K562 (cell line): Measurements from ENCODE around the gene SLC1A5. TPM values are rescaled to one million over a fixed set of nuclear protein-coding genes. Genes with fewer than 3 reads are reported as not detected.

Source experiments
- ATAC-seq: fragments of 200-7000 bp; cut with Tn5 transposase; 3 replicates; pipeline ENCODE4 v1.9.1; 2020; ENCODE audit warnings: moderate library complexity
- BruUV-seq: library from RNA; stranded (reverse); fragments of 400-500 nt; replicated peaks from 2 replicates; lab custom pipeline; 2021; lab: Mats Ljungman, UMichigan
- CTCF ChIA-PET: fragments of 300-600 bp; formaldehyde crosslinking; extraction: SDS; loops from one replicate; lab custom pipeline; 2021; ENCODE audit warnings: low intra/inter-chr PET ratio; lab: Yijun Ruan, JAX
- POLR2A ChIA-PET: fragments of 300-600, 350-650 bp; sonication (Branson Sonifier 250); formaldehyde crosslinking; extraction: SDS; loops from one replicate; lab custom pipeline; 2021; ENCODE audit warnings: antibody characterized with exemption, inconsistent platforms; lab: Yijun Ruan, JAX
- DNase-seq, 4 experiments: peaks; one replicate each; pipeline versions ENCODE4 v3.0.0 to v3.0.0-alpha.2; 2011 to 2018; ENCODE audit warnings: low spot score in 3 of 4, mixed read lengths in 3 of 4; ENCODE audit errors: extremely low read depth in 1 of 4
- FAIRE-seq: peaks from 2 replicates; lab custom pipeline; 2011; peaks lifted over from hg19 to GRCh38; lab: Jason Lieb, UNC
- H2AFZ ChIP-seq: 2 replicates; pipeline ENCODE4 v1.6.0; 2011; ENCODE audit warnings: low read depth, low read length, control low read depth, inconsistent platforms
- H3K27ac ChIP-seq: fragments of 200-600 bp; 3 replicates; pipeline ENCODE4 v1.8.0; 2011; ENCODE audit warnings: low read depth, mild to moderate bottlenecking, control low read depth, inconsistent platforms, low read length, moderate library complexity, mixed read lengths; ENCODE audit errors: extremely low read depth
- H3K27me3 ChIP-seq, 2 experiments: fragments of 300-600 bp in 1 of 2; 2 replicates in 1 of 2; 3 replicates in 1 of 2; pipeline versions ENCODE4 v1.6.0 to v1.8.0; 2011; ENCODE audit warnings: inconsistent platforms in 2 of 2, low read length in 2 of 2, mild to moderate bottlenecking in 1 of 2, mixed read lengths in 1 of 2, moderate library complexity in 1 of 2; ENCODE audit not compliant: control insufficient read depth in 2 of 2, insufficient read depth in 2 of 2
- H3K36me3 ChIP-seq: fragments of 300-600 bp; 3 replicates; pipeline ENCODE4 v1.8.0; 2011; ENCODE audit warnings: mild to moderate bottlenecking, low read length, inconsistent platforms; ENCODE audit not compliant: control insufficient read depth, insufficient read depth
- H3K4me1 ChIP-seq, 2 experiments: fragments of 200-600 bp in 1 of 2; replicated peaks in 1 of 2; 2 replicates in 1 of 2; 3 replicates in 1 of 2; pipeline versions ENCODE4 v1.5.1 to v1.8.0; 2011; ENCODE audit warnings: inconsistent platforms in 2 of 2, low read length in 2 of 2, mild to moderate bottlenecking in 1 of 2, mixed read lengths in 1 of 2, moderate library complexity in 1 of 2; ENCODE audit not compliant: control insufficient read depth in 2 of 2, insufficient read depth in 2 of 2
- H3K4me2 ChIP-seq: 2 replicates; pipeline ENCODE4 v1.6.1; 2011; ENCODE audit warnings: low read length, control low read depth, inconsistent platforms, mixed read lengths; ENCODE audit not compliant: insufficient read depth
- H3K4me3 ChIP-seq: fragments of 200-600 bp; sonication (generic), shearing (Covaris generic); 2 replicates; pipeline ENCODE4 v1.5.1; 2016; ENCODE audit warnings: control low read depth, inconsistent platforms
- H3K79me2 ChIP-seq: fragments of 200-600 bp; 3 replicates; pipeline ENCODE4 v1.8.0; 2011; ENCODE audit warnings: low read length, inconsistent platforms; ENCODE audit not compliant: control insufficient read depth, insufficient read depth
- H3K9ac ChIP-seq, 2 experiments: 2 replicates each; pipeline versions ENCODE4 v1.6.0 to v1.6.1; 2011; ENCODE audit warnings: low read depth in 2 of 2, low read length in 2 of 2, control low read depth in 1 of 2, inconsistent platforms in 1 of 2, mild to moderate bottlenecking in 1 of 2, mixed read lengths in 1 of 2; ENCODE audit not compliant: insufficient read depth in 1 of 2
- H3K9me1 ChIP-seq: one replicate; pipeline ENCODE4 v1.6.0; 2011; ENCODE audit warnings: inconsistent platforms, mild to moderate bottlenecking, low read length, moderate library complexity; ENCODE audit not compliant: control insufficient read depth, insufficient read depth
- H3K9me3 ChIP-seq: replicated peaks from 2 replicates; pipeline ENCODE4 v1.5.1; 2011; ENCODE audit warnings: low read depth, low read length, inconsistent platforms; ENCODE audit not compliant: control insufficient read depth, insufficient read depth
- H4K20me1 ChIP-seq: replicated peaks from 2 replicates; pipeline ENCODE4 v1.6.1; 2011; ENCODE audit warnings: low read length, inconsistent platforms, mixed read lengths; ENCODE audit not compliant: control insufficient read depth, insufficient read depth
- ATF7 ChIP-seq: fragments of 450-650 bp; IDR thresholded peaks from 2 replicates; pipeline ENCODE4 v1.7.1; 2014; ENCODE audit warnings: mild to moderate bottlenecking, moderate library complexity
- KHSRP ChIP-seq: fragments of 450-650 bp; IDR thresholded peaks from 2 replicates; pipeline ENCODE4 v1.6.1; 2017
- NR3C1 ChIP-seq: sonication (generic); formaldehyde crosslinking; IDR thresholded peaks from 2 replicates; pipeline ENCODE4 v1.8.1; 2022; ENCODE audit warnings: missing genetic modification reagents
- POLR2A ChIP-seq: fragments of 450-650 bp; conservative IDR thresholded peaks from 2 replicates; pipeline ENCODE4 v1.6.1; 2016
- POLR2AphosphoS5 ChIP-seq: IDR thresholded peaks from 2 replicates; pipeline ENCODE4 v1.6.1; 2011; ENCODE audit warnings: mild to moderate bottlenecking, low read depth, low read length, moderate library complexity; ENCODE audit not compliant: control insufficient read depth, insufficient read depth
- TAF9B ChIP-seq: fragments of 450-650 bp; IDR thresholded peaks from 2 replicates; pipeline ENCODE4 v1.6.1; 2018; ENCODE audit warnings: mild to moderate bottlenecking; ENCODE audit not compliant: partially characterized antibody
- TBP ChIP-seq: optimal IDR thresholded peaks from 2 replicates; pipeline ENCODE3; 2011; ENCODE audit warnings: low read depth, low read length, improper control_type of control experiment
- TCF7L2 ChIP-seq: fragments of 150-350 bp; IDR thresholded peaks from 2 replicates; pipeline ENCODE4 v1.6.1; 2016; ENCODE audit warnings: low read depth, mild to moderate bottlenecking, low read length, moderate library complexity
- XRCC5 ChIP-seq: fragments of 200-400 bp; formaldehyde crosslinking; IDR thresholded peaks from 2 replicates; pipeline ENCODE4 v1.6.1; 2017; ENCODE audit warnings: low read depth, mild to moderate bottlenecking, low read length
- ZNF445 ChIP-seq: fragments of 250-450 bp; sonication (Bioruptor Pico); IDR thresholded peaks from 2 replicates; pipeline ENCODE4 v1.4.0; 2020; ENCODE audit warnings: low read depth, mild to moderate bottlenecking, moderate library complexity
- WGBS: fragments of 100-300 bp; shearing (Covaris generic); methylation state at CpG from one replicate; pipeline ENCODE4 v1.1.6; 2016; ENCODE audit warnings: low coverage, mixed read lengths; ENCODE audit not compliant: insufficient coverage; ENCODE audit errors: missing lambda C conversion rate; 5-methylcytosine and 5-hydroxymethylcytosine counted together
- in situ Hi-C: fragments of 300-500 bp; cut with MboI; formaldehyde crosslinking; loops from 4 replicates; pipeline ENCODE4 v1.15.0; 2018; ENCODE audit warnings: inconsistent platforms, mixed read lengths
- intact Hi-C: fragments of 100-400 bp; cut with micrococcal nuclease; formaldehyde crosslinking; loops from 2 replicates; pipeline ENCODE4 v1.14.2; 2022
- polyA plus RNA-seq, 8 experiments: library from polyadenylated mRNA; depleted of rRNA in 4 of 8; stranded (reverse) in 5 of 8; unstranded in 3 of 8; fragments of >200 nt; fragmentation: Nextera tagmentation in 2 of 8; fragmentation: Illumina TruSeq in 1 of 8; extraction: Ambion mirVana in 2 of 8; extraction: Trizol in 1 of 8; gene quantifications; 2 replicates each; pipeline versions ENCODE4 v1.2.1 to v1.2.3, GENCODE V29; 2011 to 2014; ENCODE audit warnings: inconsistent platforms in 1 of 8, missing spikeins in 1 of 8
- total RNA-seq, 7 experiments: library from RNA; depleted of rRNA in 6 of 7; stranded (reverse); fragments of >200 nt in 6 of 7; fragmentation: Illumina TruSeq in 2 of 7; extraction: Trizol in 2 of 7; gene quantifications; 2 replicates each; pipeline versions ENCODE4 v1.2.1 to v1.2.3, GENCODE V29; 2011 to 2021; ENCODE audit warnings: low replicate concordance in 1 of 7
- TF ChIP-seq, protein P1 (sequence below): fragments of 150-350 bp; IDR thresholded peaks from 2 replicates; pipeline ENCODE4 v1.6.1; 2014; ENCODE audit warnings: low read depth, mild to moderate bottlenecking, low read length, borderline replicate concordance

SLC1A5 gene
- total and polyA plus RNA-seq, 9 of the 15 experiments (the other 6 are each of a cell fraction or from before 2014, with no cell fraction given): 31.2 to 417 (median 134) TPM

DNA sequence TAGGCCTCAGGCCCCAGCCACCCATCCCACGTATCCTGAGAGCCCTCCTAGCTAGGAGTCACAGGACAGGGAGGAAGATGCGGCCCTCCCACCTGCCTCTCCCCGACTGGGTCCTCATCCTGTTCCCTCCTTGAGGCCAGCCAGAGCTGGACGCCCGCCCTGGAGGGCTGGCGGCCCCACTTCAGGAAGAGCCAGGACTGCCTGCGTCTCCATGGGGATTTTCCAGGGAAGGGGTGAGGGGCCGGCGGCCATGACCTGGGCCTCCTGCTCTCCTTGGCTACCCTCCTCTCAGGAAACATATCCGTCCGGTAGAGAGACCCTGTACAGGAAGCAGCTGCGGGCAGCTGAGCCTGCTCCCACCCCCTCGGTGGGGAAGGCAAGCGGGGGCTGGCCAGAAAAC lies 60.2 kb downstream of the SLC1A5 start:
- Histone ChIP-seq H3K9me3 (no peaks in the 10 kb centered on the region), H3K79me2 (peaks cover 49% of the 10 kb centered on the region), H3K9me1 (peaks cover 8% of the 10 kb centered on the region), H4K20me1 (peaks cover 39% of the 10 kb centered on the region), H3K4me1 (peaks cover 26 to 70% of the 10 kb centered on the region in 2 experiments), H3K36me3 (peaks cover 98% of the 10 kb centered on the region), H3K27ac (no peak overlapping the region), H3K4me2 (no peak overlapping the region), H3K9ac (peak overlapping the region in 1 of 2 experiments; percentile 21; a peak in 1 of 4 replicates), H2AFZ (no peak overlapping the region), H3K27me3 (no peaks in the 10 kb centered on the region), H3K4me3 (no peak overlapping the region)
- ChIA-PET POLR2A (interaction anchor here (1.0 to 2.6 kb wide), 5 partner anchors 9 to 29 kb away, joined by 3 to 10 read pairs (median 7); no protein-coding TSS in a partner anchor), CTCF (interaction anchor here (2.1 kb wide), 1 partner anchor 24 kb away, joined by 12 read pairs; no protein-coding TSS in a partner anchor)
- intact Hi-C loops (no loop called here), in situ Hi-C loops (no loop called here)
- BruUV-seq: no TSS peak
- no peak for TF ChIP-seq NR3C1 (CRISPR knock-in tag)
- TF ChIP-seq, protein P1, sequence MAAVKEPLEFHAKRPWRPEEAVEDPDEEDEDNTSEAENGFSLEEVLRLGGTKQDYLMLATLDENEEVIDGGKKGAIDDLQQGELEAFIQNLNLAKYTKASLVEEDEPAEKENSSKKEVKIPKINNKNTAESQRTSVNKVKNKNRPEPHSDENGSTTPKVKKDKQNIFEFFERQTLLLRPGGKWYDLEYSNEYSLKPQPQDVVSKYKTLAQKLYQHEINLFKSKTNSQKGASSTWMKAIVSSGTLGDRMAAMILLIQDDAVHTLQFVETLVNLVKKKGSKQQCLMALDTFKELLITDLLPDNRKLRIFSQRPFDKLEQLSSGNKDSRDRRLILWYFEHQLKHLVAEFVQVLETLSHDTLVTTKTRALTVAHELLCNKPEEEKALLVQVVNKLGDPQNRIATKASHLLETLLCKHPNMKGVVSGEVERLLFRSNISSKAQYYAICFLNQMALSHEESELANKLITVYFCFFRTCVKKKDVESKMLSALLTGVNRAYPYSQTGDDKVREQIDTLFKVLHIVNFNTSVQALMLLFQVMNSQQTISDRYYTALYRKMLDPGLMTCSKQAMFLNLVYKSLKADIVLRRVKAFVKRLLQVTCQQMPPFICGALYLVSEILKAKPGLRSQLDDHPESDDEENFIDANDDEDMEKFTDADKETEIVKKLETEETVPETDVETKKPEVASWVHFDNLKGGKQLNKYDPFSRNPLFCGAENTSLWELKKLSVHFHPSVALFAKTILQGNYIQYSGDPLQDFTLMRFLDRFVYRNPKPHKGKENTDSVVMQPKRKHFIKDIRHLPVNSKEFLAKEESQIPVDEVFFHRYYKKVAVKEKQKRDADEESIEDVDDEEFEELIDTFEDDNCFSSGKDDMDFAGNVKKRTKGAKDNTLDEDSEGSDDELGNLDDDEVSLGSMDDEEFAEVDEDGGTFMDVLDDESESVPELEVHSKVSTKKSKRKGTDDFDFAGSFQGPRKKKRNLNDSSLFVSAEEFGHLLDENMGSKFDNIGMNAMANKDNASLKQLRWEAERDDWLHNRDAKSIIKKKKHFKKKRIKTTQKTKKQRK: no peak
- TF ChIP-seq TCF7L2: no peak
- TF ChIP-seq KHSRP: no peak
- TF ChIP-seq XRCC5: no peak
- TF ChIP-seq TAF9B: no peak
- TF ChIP-seq POLR2A: no peak
- TF ChIP-seq ATF7: no peak
- TF ChIP-seq TBP: no peak
- TF ChIP-seq ZNF445 (CRISPR knock-in tag): no peak
- TF ChIP-seq POLR2AphosphoS5: no peak
- DNase-seq (no peak), ATAC-seq (no peak), FAIRE-seq (no peak)
- WGBS: 90% methylated on average over 7 of the region's 14 CpGs
